BJ (cell line): Measurements from ENCODE around the gene MRPS35. TPM values are rescaled to one million over a fixed set of nuclear protein-coding genes. Genes with fewer than 3 reads are reported as not detected.

Experiments
- CTCF ChIA-PET: fragments of 350-600 bp; formaldehyde crosslinking; extraction: SDS; loops from one replicate; lab custom pipeline; 2021; ENCODE audit warnings: antibody characterized with exemption, inconsistent platforms; lab: Yijun Ruan, JAX
- POLR2A ChIA-PET: fragments of 300-600 bp; sonication (Branson Sonifier 250); formaldehyde crosslinking; extraction: SDS; loops from one replicate; lab custom pipeline; 2021; ENCODE audit warnings: antibody characterized with exemption; lab: Charles Lee
- DNase-seq: peaks from one replicate; pipeline ENCODE4 v3.0.0-alpha.2; 2011; ENCODE audit warnings: low read depth
- H3K27me3 ChIP-seq: 2 replicates; pipeline ENCODE4 v1.6.0; 2011; ENCODE audit warnings: low read length; ENCODE audit not compliant: control insufficient read depth, insufficient read depth
- H3K36me3 ChIP-seq: 2 replicates; pipeline ENCODE4 v1.5.1; 2011; ENCODE audit warnings: low read length; ENCODE audit not compliant: control insufficient read depth, insufficient read depth
- H3K4me3 ChIP-seq: 2 replicates; pipeline ENCODE4 v1.5.1; 2011; ENCODE audit warnings: low read depth, mild to moderate bottlenecking, control low read depth, low read length
- polyA plus RNA-seq: library from polyadenylated mRNA; depleted of rRNA; stranded (reverse); fragments of >200 nt; gene quantifications from 2 replicates; pipeline ENCODE4 v1.2.3, GENCODE V29; 2011
- TF ChIP-seq, protein P1 (sequence below): IDR thresholded peaks from 2 replicates; pipeline ENCODE4 v1.5.1; 2011; ENCODE audit warnings: low read depth, mild to moderate bottlenecking, control low read depth, inconsistent platforms, low read length, moderate library complexity; ENCODE audit not compliant: insufficient read depth

The MRPS35 gene
- polyA plus RNA-seq, 1 experiment = 45.8 TPM

DNA sequence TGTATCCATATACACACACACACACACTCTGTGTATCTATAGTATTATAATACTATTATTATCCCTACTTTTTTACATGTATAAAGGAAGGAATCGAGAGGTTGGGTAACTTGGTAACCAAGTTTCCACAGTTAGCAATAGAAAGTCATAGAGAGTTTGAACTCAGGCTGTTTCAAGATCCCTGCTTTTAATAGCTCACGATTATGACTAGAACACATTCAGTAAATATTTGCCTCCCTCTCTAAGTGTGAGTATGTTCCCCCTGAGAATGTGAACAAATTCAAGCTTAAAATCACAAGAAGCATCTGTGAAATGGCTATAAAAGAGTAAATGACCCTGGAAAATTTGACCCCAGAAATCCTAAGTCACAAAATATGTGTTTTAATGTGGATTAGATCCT is 25.4 kb upstream of the MRPS35 start:
- TF ChIP-seq, protein P1, sequence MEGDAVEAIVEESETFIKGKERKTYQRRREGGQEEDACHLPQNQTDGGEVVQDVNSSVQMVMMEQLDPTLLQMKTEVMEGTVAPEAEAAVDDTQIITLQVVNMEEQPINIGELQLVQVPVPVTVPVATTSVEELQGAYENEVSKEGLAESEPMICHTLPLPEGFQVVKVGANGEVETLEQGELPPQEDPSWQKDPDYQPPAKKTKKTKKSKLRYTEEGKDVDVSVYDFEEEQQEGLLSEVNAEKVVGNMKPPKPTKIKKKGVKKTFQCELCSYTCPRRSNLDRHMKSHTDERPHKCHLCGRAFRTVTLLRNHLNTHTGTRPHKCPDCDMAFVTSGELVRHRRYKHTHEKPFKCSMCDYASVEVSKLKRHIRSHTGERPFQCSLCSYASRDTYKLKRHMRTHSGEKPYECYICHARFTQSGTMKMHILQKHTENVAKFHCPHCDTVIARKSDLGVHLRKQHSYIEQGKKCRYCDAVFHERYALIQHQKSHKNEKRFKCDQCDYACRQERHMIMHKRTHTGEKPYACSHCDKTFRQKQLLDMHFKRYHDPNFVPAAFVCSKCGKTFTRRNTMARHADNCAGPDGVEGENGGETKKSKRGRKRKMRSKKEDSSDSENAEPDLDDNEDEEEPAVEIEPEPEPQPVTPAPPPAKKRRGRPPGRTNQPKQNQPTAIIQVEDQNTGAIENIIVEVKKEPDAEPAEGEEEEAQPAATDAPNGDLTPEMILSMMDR = no peak
- POLR2A ChIA-PET = no interaction called here
- CTCF ChIA-PET = no interaction called here
- no peak overlapping the region for H3K4me3 ChIP-seq
- no peak for DNase-seq
- no peaks in the 10 kb centered on the region for H3K27me3 ChIP-seq
- peaks cover 12% of the 10 kb centered on the region for H3K36me3 ChIP-seq

GRCh38 chr12:27686147-27686546 is 24.5 kb upstream of the MRPS35 start:
- ChIA-PET CTCF (no interaction called here), POLR2A (no interaction called here)
- Histone ChIP-seq H3K36me3 (peaks cover 14% of the 10 kb centered on the region), H3K4me3 (no peak overlapping the region), H3K27me3 (no peaks in the 10 kb centered on the region)
- no peak for DNase-seq
- TF ChIP-seq, protein P1 = no peak

DNA sequence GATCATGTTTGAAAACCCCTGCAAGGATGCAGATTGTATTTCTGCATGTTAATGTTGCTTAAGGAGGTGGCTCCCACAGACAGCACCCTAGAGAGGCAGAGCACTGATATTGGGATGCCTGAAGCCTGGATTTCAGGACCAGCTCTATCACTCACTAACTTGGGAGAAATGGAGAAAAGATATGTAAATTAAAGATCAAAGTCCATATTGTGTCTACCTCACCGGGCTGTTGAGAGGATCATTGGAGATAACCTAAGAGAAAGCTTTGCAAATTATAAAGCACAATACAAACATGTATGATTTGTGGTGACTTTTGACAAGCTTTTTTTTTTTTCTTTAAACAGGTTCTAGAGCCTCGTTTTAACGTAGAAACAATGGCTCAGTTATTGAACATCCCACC is 22.0 kb upstream of the MRPS35 start:
- ChIA-PET CTCF (interaction anchor here (1.2 kb wide), 1 partner anchor 18 kb away, joined by 3 read pairs; no protein-coding TSS in a partner anchor), POLR2A (no interaction called here)
- TF ChIP-seq, protein P1 = no peak
- H3K36me3 ChIP-seq = peaks cover 17% of the 10 kb centered on the region
- DNase-seq = no peak
- no peak overlapping the region for H3K4me3 ChIP-seq
- H3K27me3 ChIP-seq = no peaks in the 10 kb centered on the region

DNA sequence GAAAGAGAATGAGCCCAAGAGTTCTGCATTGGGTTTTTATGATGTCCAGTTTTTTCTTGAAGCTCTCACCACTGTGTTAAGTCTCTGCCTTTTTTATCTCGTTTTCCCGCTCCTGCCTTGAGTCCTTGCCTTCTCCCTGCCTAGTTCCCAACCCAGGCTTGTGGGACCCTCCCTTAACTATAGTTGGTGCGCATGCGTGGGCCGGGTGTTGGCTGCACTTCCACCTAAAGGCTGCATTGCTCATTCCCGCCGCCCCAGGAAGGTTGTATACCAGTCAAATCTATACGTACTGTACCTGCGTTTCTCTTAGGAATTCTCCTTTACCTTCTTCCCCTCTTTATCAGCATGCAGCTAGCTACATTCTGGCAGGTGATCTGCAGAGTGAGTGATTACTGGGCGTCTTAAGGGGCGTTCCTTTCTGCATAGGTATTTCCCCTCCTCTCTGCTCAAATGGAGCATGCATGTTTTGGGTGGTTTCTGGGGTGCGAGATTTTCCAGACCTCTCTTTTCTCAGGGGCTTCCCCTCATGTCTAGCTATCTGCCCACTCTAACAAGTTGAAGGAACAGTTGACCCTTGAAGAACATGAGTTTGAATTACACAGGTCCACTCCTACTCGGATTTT is 21.0 kb upstream of the MRPS35 start:
- peaks cover 17% of the 10 kb centered on the region for H3K36me3 ChIP-seq
- ChIA-PET CTCF (no interaction called here), POLR2A (interaction anchor here (0.6 kb wide), 1 partner anchor 99 kb away, joined by 4 read pairs; no protein-coding TSS in a partner anchor)
- TF ChIP-seq, protein P1 = no peak
- no peak overlapping the region for H3K4me3 ChIP-seq
- no peak for DNase-seq
- no peaks in the 10 kb centered on the region for H3K27me3 ChIP-seq

DNA sequence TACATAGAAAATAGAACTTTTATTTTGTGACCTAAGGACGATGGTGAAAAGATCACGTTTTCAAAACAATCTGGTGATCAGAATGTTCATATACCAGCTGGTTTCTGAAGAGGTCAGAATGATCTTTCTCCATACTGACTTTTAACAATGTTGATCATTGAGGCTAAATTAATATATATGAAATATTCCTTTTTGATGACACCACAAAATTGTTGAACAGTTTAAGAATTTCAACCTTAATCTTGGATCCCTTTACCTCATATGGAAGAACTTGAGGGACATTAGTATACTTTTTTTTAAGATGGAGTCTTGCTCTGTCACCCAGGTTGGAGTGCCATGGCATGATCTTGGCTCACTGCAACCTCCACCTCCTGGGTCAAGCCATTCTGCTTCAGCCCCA is 17.2 kb upstream of the MRPS35 start:
- Histone ChIP-seq H3K27me3 (no peaks in the 10 kb centered on the region), H3K4me3 (no peak overlapping the region), H3K36me3 (peaks cover 24% of the 10 kb centered on the region)
- ChIA-PET POLR2A (no interaction called here), CTCF (no interaction called here)
- TF ChIP-seq, protein P1 = no peak
- no peak for DNase-seq
